Esophagus mucosa (tissue), 1 donor: Measurements from ENCODE around the gene CARMIL1. TPM values are rescaled to one million over a fixed set of nuclear protein-coding genes. Genes with fewer than 3 reads are reported as not detected.

Experiments used
- ATAC-seq: fragments of 200-7000 bp; cut with Tn5 transposase; one replicate; pipeline ENCODE4 v1.9.1; 2020
- total RNA-seq: library from RNA; stranded (reverse); gene quantifications from one replicate; pipeline ENCODE4 v1.2.4, GENCODE V29; 2023
- donor health status: DM: yes; HTN: yes; CAD: no.

Gene CARMIL1
- total RNA-seq, 1 donor from 2014 or later: 18.2 TPM

DNA sequence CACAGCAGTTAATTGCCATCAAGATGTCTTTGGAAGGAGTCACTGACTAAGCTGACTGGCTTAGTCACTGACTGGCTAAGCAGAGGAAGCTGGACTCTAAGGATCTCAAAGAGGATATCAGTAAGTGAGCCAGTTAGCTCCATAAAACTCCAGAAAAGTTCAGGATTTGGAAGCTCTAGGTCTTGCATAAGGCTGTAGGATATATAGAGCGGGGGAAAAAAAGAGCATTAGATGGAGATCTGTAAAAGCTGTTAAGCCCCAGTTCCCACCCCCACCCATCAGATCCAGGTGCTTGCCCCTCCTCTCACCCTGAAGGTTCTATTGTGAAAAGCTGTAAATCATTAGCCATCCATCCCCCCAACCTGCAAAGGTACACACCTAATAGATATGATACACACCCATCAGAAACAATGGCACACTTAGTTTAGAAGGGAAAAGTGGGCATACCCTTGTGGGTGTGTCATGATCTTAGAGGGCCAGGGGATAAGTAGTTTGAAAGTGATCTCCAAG lies 32.2 kb downstream of the CARMIL1 start:
- peak; percentile 63 for ATAC-seq

DNA sequence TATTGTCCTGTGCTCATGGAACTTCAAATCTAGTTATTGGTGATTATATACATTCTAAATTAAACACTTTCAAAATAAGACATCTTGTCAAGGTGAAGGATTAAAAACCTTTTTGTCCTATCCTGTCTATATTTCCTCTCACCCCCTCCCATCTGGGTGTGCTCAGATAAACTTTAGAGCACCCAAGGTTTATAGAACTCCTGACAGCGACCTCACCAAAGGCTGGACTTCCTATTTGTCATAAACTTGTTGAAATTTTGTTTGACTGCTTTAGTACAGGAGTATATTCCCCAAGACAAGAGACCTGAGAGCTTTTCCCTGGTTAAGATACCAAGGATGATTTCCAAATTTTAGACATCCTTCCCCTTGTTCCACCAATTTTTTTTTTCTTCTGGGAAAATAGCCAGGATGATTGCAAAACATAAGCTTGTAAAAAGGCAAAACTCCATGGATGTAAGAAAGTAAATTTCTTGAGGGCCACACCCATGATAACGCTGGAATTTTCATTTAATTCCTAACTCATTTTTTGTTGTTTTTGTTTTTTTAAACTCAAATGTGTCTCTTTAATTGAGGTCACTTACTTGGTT lies 33.0 kb downstream of the CARMIL1 start:
- ATAC-seq: no peak

DNA sequence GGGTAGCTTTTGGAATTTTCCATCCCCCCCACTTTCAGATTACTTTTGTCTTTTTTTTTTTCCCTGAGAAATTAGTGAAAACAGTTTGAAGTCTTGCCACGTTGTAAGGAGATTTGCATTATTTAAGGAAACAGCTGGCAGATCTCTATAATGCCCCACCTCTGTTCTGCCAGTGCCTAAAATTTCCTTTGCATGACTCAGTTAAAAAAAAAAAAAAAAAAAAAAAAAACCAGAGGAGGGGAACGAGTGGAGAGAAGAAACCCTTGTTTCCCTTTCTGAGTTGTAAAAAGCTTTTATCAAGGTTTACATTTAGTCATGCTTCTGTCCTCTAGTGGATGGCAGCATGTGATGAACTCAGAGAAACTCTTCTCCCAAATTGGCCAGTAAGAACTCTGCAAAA lies 33.5 kb downstream of the CARMIL1 start:
- peak; percentile 61 for ATAC-seq

DNA sequence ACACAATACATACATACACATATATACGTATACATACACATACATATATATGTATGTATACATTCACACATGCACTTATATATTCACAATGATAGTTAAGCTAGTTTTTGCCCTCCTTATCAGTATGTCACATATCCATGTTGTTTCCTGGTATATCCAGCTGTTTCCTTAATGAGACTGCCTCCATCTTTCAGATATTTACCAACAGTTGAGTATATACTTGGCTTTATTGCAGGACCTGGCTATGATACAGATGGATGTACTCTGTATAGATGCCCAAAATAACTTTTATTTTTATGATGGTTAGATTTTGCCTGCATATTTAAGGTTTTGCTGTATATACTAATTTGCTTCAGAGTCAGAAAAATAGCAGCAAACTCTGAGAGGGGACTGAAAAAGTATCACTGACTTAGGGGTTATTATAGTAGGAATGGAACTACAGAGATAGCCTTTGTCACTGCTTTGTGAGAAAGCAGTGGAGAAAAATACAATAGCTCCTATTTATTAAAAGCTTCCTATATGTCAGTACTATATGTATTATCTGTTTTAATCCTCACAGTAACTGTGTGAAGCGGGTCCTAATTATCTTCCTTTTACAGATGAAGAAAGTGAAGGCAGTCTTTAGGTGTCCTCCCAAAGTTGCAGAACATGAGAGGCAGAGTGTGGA lies 35.5 kb downstream of the CARMIL1 start:
- no peak for ATAC-seq

DNA sequence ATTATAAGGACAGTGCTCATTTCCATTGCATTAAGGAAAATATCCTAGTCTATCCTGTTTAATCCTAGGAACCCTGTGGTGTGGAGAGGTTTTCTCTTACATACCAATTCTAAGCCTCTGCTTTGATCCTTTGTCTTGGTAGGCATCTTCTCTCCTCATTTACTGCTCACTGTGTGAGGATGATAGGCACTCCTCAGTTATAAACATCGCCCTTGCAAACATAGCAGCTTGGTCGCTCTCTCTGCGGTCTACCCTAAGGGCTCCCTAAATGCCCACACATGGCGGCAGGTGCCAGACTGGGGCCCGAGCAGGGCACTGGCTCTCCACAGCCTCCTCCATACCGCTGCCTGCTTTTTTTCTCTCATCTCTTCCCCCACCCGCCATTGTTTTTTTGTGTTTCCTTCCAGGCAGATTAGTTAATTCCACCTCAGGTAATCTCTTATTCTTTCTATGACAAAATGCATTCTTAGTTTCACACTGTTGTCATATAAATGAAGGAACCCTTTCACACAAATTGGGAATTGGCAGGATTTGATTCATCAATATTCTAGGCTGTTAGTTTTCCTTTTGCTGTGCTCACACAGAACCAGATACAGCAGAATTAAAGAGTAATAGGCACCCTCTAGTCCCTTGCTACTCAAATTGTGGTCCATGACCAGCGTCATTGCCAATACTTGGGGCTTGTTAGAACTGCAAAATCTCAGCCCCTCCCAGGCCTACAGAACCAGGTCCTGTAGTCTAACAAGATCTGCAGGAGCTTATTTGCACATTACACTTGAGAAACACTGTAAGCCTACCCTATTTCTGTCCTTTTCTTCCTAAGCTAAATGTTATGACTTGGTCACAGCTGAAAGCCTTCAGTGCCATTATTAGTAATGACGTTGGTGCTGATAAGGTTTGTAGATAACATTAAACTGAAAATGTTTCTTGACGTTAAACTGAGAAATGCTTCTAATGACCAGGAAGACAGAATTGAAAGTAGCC lies 36.3 kb downstream of the CARMIL1 start:
- ATAC-seq: peak; percentile 44

DNA sequence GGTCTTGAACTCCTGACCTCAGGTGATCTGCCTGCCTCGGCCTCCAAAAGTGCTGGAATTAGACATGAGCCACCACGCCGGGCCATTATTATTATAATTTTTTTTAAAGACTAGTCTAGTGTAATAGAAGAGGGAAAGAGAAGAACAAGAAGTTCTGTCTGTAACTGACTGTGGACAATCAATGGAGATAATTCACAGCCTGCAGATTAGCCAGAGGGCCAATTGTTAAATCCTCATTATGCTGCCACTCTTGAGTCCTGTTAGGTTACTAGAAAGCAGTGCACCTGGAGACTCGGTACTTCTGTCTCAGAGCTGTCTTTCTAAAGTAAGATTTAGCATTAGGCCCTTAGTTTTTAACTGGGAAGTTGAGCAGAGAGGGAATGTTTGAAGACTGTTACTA lies 37.5 kb downstream of the CARMIL1 start:
- no peak for ATAC-seq

DNA sequence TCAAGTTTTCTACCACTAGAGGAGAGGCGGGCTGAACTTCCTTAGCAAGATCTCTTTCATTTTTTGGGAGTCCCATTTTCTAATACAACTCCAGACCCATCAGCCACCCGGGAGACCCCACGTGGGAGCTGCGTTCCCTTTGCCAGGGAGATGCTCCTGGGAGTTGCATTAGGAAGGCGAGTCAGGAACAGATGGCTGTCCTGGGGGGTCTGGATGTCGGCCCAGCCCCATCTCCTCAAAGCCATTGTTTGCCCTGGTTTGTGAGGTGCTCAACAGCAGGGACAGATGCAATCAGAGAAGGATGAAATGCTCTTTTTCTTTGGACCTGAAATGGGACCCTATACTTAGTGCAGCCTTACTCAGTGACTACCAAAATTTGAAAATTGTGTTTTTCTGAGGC lies 39.4 kb downstream of the CARMIL1 start:
- no peak for ATAC-seq

DNA sequence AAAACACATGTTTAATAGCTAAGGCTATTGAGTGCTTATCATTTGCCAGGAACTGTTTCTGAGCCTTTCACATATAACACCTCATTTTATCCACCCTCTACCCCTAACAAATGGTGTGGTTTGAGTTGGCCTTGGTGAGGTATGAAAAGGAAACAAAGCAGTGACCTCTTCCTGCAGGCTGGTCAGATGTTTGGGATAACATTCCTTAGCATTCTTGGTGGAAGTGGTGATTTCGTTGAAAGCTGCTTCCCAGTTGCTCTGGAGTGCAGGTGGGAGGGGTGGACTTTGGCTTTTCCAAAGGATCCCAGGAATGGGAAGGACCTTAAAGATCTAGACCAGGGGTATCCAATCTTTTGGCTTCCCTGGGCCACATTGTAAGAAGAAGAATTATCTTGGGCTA lies 41.3 kb downstream of the CARMIL1 start:
- ATAC-seq: no peak

DNA sequence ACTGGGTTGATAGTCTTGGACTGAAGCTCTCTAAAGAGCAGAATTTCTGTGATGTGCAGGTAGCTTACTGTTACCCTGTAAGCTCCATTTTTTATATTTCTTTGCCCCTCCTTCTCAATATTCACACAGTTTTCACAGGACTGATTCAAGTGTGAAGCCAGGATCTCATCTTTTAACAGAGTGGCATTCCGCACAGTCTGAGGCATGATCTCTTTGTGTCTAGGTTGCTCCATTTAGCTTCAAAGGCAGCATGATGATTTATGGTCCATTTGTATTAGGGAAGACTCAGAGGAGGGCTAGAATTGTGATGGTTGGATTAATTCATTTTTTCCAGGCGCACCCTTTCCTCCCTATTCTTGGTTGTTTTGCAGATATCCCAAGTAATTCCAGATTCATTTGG lies 43.5 kb downstream of the CARMIL1 start:
- no peak for ATAC-seq

DNA sequence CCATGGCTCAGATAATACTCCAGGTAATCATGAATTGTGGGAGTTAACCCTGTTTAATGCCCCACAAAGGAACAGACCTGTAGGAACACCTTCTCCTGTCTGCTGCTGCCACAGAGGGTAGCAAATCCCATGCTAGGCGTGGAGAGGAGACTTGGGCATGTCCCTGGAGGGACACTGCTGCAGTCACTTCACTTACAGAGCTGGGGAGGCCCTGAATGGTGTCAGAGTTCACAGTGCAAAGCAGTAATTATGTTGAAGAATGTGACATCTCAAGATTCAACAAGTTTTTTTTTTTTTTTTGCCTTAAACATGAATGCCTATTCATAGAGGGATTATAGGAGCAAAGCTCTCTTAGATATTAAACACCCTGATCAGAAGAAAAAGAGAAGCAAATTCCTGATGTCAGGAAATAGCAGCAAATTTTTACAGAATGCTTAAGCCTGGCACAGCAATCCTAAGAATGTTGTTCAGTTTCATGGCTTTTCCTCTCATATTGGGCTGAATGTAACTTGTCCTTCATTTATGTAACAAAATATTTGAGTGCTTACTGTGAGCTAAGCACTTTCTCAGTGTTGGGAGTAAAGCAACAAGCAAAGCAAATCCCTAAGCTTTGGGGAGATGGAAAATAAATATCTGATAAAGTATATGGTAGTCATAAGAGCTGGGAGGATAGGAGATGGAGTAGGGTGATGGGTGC lies 45.0 kb downstream of the CARMIL1 start:
- ATAC-seq: no peak

DNA sequence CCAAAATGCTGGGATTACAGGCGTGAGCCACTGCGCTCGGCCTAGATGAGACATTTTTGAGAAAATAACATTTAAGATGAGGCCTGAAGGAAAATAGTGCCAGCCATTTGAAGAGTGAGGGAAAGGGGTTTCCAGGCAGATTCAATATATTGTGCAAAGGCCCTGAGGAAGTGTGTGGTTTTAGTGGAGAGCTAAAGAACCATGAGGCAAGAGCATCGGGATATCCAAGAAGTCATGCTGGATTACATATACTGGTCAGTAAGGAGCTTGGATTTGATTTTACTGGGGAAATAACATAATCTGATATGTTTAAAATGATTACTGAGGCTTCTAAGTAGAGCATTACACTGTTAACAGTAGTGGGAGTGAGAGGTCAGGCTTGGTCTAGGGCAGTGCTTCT lies 47.0 kb downstream of the CARMIL1 start:
- ATAC-seq: no peak

DNA sequence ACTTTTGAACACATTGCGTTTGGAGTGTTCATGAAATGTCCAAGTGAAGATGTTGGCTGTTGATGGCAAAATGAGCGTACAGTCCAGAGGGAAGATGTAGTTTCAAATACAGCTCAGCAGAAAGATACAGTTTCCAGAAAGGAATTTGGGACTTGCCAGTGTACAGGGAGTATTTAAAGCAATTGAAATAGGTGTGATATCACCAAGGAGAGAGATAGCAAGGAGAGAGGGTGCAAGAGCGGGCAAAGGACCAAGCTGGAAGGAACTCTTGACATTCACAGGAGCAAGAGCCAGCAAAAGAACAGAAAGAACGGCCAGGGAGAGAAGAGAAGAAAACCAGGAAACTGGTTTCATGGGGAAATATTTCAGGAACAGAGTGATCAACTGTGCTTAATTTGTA lies 47.8 kb downstream of the CARMIL1 start:
- ATAC-seq: no peak

DNA sequence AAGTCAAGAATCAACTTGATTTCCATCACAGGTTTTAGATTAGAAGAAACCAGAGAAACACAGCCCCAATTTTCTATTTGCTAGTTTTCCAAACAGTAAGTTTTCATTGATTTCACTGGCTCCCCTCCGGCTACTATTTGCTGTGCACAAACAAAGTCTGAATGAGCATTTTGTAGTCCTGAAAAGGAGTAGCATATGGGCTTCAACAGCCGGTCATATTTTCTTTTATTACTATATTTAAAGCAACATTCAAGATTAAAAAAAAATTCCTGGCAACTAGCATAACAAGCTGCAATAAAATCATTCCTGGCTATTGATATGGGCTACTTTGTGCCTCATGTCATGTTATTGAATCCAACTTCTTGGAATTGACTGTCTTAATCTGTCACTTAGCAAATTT lies 48.3 kb downstream of the CARMIL1 start:
- ATAC-seq: no peak

DNA sequence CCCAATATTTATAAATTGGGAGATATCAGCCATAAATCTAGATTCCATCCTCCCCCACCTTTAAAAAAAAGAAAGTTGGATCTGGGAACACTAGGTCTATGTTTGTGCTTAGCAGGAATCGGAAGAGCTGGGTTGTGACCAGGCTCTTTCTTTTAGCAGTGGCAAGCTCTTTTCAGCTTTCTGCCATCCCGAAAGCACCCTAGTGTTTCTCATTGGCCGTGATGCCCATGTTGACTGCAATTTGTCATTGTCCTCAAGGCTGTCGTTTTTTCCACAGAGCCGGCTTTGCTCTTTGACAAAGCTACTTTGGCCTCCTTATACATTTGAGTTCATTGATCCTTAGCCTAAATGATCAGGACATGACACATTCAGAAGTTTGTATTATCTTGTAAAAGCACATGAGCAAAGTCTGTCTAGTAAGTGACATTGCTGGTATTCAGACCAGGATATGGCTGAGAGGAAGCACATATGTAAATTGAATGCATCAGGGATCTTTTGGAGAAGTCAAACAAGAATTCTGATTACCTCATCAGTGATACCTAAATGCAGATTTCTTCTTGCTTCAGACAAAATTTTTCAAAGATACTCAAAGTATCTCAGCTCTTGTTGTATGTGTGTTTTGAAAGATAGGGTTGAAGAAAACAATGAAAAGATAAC lies 50.1 kb downstream of the CARMIL1 start:
- ATAC-seq: no peak

DNA sequence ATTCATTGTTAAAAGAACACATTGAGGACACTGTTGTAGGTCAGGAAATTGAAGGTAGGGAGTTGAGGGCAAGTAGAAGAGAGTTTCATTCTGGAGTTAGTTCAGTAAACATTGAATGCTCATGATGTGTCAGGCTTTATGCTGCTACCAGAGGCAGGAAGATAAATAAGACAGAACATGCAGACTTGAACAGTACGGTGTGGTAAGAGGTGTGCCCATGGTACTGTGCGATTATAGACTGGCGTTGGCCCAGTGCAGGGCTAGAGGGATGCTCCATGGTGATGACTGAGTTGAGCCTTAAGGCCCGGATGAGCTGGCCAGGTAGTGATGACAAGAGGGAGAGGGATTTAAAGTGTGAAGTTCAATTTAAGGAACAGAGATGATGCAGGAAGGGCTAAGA lies 50.8 kb downstream of the CARMIL1 start:
- peak; percentile 60 for ATAC-seq

DNA sequence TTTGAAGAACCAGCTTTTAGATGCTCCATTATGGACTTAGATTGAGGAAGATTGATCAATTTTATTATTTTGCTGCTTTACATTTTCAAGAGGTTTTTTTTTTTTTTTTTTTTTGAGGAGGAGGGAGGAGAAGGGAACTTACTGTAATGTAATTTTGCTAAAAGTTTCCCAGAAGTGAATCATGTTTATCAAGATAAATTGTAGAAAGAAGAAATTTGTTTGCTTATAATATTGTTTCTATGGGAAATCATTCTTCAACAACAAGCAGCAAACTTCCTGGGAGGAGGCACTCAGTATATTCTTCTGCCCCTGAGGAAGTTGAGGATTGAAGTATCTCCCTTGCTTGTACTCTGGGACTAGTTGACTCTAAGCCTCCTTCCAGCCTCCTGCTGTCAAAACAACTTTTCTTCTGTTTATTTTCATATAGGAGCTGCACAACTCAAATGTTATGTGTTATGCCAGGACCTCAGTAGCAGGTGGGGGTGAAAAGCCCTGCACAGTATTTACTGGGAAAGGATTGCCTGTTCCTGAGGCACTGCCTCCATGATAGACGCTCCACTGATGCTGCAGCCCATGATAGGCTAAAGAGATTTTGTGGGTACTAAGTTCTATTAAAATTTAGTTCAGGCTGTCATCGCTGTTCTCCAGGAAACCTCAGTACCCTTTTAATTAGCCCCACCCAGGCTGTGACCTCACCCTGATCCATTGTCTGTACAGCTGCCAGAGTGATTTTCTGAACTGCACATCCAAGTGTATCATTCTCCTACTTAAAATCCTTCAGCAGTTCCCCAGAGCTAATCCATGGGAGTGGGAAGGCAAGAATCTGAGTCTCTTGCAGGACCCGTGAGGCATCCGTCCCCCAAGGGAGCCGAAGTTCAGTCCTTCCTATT lies 51.9 kb downstream of the CARMIL1 start:
- ATAC-seq: peak; percentile 39

DNA sequence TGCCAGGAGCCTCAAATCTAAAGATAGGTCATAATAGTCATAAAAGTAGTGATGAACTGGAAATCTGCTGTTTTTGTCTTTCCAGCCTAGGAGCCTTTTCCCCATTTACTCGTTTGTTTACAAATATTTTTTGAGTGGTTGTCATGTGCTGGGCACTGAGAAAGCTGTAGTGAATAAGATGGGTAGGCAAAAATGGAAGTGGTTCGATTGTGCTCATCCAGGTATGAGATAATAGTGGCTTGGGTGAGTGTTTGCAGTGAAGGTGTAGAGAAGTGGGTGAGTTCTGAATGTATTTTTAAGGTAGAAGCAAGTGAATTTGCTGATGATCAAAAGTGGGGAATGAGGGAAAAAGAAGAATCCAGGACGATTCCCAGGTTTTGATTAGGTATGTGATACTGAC lies 53.0 kb downstream of the CARMIL1 start:
- no peak for ATAC-seq

DNA sequence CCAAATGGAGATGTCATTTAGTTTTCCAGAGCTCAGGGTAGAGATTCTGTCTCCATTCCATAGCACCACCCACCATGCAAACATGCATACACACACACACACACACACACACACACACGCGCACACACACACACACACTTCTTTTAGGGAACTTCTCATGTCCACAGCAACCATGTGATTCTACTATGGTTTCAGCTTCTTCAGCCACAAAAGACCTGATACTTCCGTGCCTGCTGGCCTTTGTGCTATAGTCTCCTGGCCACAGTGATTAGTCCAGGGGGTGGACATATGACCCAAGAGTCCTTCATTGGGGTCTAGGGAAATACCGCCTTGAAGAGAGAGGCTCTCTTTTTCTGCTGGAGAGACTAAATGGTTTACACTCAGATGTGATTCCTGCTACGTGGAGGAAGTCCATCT lies 53.5 kb downstream of the CARMIL1 start:
- peak; percentile 9 for ATAC-seq

DNA sequence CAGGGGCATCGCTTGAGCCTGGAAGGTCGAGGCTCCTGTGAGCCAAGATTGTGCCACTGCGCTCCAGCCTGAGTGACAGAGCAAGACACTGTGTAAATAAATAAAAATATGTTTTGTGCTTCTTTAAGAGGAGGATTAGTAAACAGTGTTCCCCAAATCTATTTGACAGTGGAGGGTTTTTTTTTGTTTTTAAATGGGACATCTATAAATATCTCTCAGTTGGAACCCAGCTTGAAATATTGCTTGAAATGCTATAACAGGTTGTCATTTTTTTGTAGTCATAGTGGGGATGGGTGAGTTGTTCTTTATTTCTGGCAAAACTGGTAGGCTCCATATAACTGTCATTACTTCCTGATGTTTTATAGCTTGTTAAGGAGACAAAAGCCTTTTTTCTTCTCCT lies 54.3 kb downstream of the CARMIL1 start:
- no peak for ATAC-seq

DNA sequence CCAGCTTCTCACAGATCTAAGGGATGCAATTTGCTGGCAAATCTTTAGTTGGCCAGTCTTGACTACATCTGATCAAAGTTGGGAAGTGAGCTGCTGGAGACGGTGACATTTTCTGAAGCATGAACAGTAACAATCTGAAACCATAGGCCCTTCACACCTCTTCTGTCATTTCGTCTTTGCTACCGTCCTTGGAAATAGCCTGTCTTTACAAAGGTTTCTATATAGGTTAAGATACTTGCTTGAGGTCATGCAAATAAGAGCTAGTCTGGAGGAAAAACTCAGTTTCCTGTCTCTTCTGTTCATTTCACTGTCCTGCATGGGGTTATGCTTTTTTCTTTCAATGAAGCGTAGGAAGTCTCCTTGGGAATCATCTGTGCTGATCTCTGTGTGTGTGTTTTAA lies 55.6 kb downstream of the CARMIL1 start:
- no peak for ATAC-seq

DNA sequence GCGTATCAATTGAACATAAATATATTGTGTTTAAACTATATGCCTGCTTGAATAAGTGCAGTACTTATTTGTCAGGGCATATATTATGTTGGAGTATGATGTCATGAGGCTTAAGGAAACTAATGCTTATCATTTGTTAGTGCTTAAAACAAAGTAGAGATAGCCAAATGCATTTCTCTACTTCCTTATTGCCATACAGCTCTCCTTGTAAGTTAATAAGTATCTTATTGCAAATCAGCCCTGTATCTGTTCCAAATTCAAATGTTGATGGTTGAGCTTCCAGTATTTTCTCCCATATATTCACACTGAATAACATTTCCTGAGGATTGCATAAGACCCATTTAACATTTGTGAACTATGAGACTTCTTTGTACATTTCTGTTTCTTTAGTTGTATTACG lies 57.8 kb downstream of the CARMIL1 start:
- no peak for ATAC-seq
